GM12801 (cell line): ENCODE data around the gene AVPR1B.

Experiments
- TF ChIP-seq, protein P1 (sequence below): IDR thresholded peaks from one replicate; pipeline ENCODE4 v1.5.1; 2011; ENCODE audit warnings: control low read depth; ENCODE audit not compliant: insufficient read length; ENCODE audit errors: extremely low read depth

The AVPR1B gene

DNA sequence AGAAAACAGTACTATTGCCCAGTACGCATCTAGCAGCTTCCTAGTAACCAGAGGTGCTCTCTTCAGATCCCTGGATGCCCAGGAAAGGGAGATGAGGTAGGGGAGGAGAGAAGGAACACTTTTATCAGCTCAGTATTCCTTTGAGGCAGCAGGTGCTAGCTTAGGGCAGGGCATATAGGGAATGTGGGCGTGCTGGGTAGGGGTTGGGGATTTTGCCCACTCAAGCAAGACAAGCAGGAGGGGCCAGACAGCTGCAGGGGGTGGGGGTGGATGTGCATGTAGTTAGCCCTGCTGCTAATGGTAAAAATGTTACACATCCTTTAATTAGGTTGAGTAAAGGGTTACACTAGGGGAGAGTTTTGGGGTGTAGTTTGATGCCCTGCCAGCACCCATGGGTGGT is 18.1 kb upstream of the AVPR1B start:
- TF ChIP-seq, protein P1, sequence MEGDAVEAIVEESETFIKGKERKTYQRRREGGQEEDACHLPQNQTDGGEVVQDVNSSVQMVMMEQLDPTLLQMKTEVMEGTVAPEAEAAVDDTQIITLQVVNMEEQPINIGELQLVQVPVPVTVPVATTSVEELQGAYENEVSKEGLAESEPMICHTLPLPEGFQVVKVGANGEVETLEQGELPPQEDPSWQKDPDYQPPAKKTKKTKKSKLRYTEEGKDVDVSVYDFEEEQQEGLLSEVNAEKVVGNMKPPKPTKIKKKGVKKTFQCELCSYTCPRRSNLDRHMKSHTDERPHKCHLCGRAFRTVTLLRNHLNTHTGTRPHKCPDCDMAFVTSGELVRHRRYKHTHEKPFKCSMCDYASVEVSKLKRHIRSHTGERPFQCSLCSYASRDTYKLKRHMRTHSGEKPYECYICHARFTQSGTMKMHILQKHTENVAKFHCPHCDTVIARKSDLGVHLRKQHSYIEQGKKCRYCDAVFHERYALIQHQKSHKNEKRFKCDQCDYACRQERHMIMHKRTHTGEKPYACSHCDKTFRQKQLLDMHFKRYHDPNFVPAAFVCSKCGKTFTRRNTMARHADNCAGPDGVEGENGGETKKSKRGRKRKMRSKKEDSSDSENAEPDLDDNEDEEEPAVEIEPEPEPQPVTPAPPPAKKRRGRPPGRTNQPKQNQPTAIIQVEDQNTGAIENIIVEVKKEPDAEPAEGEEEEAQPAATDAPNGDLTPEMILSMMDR: no peak

DNA sequence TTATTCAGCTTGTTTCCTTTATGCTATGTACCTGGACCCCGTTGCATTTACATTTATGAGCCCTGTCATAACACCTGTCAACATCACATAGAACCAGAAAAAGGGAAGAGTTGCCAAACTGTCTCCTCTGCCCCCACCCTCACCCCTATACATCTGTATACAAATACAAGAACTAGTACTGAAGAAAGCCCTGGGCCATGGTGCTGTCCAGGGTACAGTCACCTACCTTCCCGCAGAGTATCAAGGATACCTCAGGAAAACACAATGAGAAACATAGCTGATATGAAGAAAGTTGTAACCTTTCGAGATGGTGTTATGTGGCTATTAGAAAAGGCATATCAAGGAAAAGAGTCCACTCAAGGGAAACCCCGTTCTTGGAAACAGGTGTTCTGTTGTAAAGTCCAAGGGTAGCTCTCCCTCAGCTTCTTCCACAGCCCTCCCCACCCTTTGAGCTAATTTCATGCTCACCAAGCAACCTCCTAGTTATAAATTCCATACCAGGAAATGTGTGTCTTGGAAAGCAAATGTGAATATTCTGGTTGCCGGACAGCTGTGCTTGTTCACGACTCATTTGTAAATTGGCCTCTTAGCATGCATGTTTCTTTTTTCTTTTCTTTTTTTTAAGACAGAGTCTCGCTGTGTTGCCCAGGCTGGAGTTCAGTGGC is 16.7 kb upstream of the AVPR1B start:
- TF ChIP-seq, protein P1: no peak

DNA sequence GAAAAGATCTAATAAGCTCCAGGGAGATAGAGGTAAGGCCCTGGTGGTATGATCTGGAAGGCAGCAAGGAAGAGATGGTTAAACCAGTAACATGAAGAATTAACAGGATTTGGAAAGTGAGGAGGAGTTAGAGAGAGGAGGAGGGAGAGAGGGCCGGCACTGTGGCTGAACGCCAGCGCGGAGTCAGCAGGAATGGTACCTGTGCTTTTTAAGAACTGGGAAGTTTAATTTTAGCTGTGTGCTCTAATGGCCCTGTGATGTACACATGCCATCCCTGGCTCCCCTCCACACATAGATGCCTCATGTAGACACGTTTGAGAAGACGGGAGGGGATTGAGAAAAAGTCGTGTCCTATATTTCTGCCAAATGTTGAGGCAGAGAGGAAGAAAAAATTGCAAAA is 13.8 kb upstream of the AVPR1B start:
- TF ChIP-seq, protein P1: no peak

DNA sequence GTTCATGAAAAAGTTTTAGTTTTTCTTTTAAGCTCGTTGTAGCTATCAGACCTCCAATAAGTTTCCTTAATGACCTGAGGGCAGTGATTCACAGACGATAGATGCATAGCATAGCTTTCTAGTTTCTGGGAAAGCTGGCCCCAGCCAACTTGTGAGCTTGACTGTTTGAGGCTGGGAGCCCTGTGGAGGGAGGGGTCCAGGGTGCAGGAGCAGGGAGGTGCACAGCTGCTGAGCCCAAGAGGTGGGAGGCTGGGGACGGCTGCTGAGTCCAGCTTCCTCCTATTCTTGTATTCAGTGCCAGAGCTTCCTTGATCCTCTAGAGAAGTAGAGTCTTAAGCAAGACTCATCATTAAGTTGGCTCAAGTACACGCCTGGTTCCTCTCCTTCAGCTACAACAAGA is 11.0 kb upstream of the AVPR1B start:
- TF ChIP-seq, protein P1: no peak

DNA sequence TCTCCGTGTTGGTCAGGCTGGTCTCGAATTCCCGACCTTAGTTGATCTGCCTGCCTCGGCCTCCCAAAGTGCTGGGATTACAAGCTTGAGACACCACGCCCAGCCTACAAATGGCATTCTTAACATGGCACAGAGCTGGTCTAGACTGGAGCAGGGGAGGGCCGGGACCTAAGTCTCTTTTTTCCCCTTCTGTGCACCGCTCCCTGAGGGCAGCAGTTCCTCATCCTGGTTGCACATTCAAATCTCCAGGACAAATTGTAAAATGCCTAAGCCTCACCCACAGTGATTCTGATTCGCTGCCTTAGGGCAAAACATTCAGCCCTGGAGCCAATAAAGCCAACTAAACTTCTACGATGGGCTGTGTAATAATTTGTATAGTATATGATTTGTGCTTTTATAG is 10.1 kb upstream of the AVPR1B start:
- TF ChIP-seq, protein P1: no peak

DNA sequence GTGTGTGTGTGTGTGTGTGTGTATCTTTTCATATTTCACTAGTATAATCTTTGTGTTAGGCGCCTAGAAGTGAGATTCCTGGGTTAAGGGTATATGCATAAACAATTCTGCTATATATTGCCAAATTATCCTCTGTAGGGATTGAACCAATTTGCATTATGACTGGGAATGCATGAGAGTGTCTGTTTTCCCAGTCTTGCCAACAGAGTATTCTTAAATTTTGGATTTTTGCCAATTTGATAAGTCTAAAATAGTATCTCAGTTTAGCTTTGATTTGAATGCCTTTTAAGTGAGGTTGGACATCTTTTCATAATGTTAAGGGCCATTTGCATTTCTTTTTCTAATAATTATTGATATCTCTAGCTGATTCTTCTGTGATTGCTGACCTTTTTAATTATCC is 8.2 kb upstream of the AVPR1B start:
- TF ChIP-seq, protein P1: no peak

DNA sequence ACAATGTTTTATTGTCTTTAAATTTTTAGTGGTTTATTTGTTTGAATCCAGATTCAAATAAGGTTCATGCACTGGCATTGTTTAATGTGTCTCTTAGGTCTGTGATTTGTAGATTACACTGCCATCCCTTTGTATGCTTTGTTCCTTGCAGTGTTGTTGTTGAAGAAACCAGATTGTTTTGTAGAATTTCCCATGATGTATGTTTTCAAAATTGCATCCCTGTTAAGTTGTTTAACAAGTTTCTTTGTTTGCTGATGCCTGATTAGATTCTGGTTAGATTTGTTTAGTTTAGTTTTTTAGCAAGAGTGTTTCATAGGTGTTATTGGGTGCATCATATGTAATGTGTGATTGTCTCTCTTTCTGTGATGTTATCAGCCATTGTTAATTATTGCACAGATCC is 5.5 kb upstream of the AVPR1B start:
- TF ChIP-seq, protein P1: no peak

DNA sequence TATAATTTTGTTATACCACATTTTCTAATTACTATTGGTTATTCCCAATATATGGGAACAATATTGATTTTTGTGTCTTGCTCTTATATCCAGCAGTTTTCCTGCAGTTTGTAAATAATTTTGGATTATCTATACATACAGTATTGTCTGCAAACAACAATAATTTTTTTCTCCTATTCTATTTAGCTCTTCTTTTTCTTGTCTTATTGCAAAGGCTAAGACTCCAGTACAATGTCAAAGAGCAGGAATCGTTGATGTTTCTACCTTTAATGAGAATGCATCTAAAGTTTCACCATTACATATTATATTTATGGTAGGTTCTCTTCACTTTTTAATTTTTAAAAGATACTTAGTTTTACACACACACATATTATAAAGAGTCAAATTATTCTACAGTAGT is 4.1 kb upstream of the AVPR1B start:
- TF ChIP-seq, protein P1: no peak
